HG02870 (cell line): ENCODE results near the gene DLST.
A peak's percentile ranks its signal among the peaks of the same experiment; 100 is the strongest.

Experiments used
- ATAC-seq: cut with Tn5 transposase; IDR thresholded peaks from one replicate; pipeline ENCODE4 v1.9.1; 2021; ENCODE audit warnings: mild to moderate bottlenecking, moderate library complexity; ENCODE audit not compliant: unreplicated experiment

Gene DLST

GRCh38 chr14:74881431-74882102, at the start of gene DLST:
DLST (plus strand) TSS chr14:74881916; CDS start chr14:74881954, 38 bp downstream.
- peak; percentile 89 for ATAC-seq

GRCh38 chr14:74832849-74833248, 48.9 kb upstream of the DLST start:
- ATAC-seq = no peak

- ATAC-seq = no peak
These were observed 46.9 kb upstream of the DLST start for GRCh38 chr14:74834692-74835392.

GRCh38 chr14:74835645-74836250, 46.0 kb upstream of the DLST start:
- ATAC-seq = no peak

- ATAC-seq = no peak
These were observed 45.3 kb upstream of the DLST start for GRCh38 chr14:74836251-74836960.

GRCh38 chr14:74838166-74838565, 43.5 kb upstream of the DLST start:
- no peak for ATAC-seq

GRCh38 chr14:74840603-74841030, 41.1 kb upstream of the DLST start:
- no peak for ATAC-seq

GRCh38 chr14:74841230-74842207, 40.2 kb upstream of the DLST start:
- peak; percentile 81 for ATAC-seq

GRCh38 chr14:74843653-74844052, 38.1 kb upstream of the DLST start:
- ATAC-seq = no peak

- ATAC-seq = no peak
These were observed 35.5 kb upstream of the DLST start for GRCh38 chr14:74846168-74846567.

- no peak for ATAC-seq
These were observed 34.6 kb upstream of the DLST start for GRCh38 chr14:74846968-74847665.

GRCh38 chr14:74848768-74849167, 32.9 kb upstream of the DLST start:
- ATAC-seq = no peak

GRCh38 chr14:74852922-74853530, 28.7 kb upstream of the DLST start:
- ATAC-seq = no peak

- ATAC-seq = no peak
These were observed 28.1 kb upstream of the DLST start for GRCh38 chr14:74853581-74853980.

GRCh38 chr14:74855021-74855420, 26.7 kb upstream of the DLST start:
- ATAC-seq = no peak

GRCh38 chr14:74855945-74856344, 25.8 kb upstream of the DLST start:
- ATAC-seq = no peak

GRCh38 chr14:74856366-74856765, 25.4 kb upstream of the DLST start:
- ATAC-seq = no peak

- ATAC-seq = no peak
These were observed 23.7 kb upstream of the DLST start for GRCh38 chr14:74858022-74858421.
